Panc1 (cell line): ENCODE data around the gene GRID1. TPM values are rescaled to one million over a fixed set of nuclear protein-coding genes. Genes with fewer than 3 reads are reported as not detected.

ENCODE experiments used
- ATAC-seq: fragments of 200-7000 bp; cut with Tn5 transposase; 2 replicates; pipeline ENCODE4 v1.9.1; 2020; ENCODE audit warnings: mild to moderate bottlenecking, moderate library complexity
- BruUV-seq: library from RNA; stranded (reverse); fragments of 400-500 nt; replicated peaks from 2 replicates; lab custom pipeline; 2021; lab: Mats Ljungman, UMichigan
- CTCF ChIA-PET: fragments of 300-600 bp; sonication (Branson Sonifier 250); formaldehyde crosslinking; loops from one replicate; lab custom pipeline; 2022; ENCODE audit warnings: antibody characterized with exemption; lab: Charles Lee
- POLR2A ChIA-PET: fragments of 300-600 bp; sonication (Branson Sonifier 250); formaldehyde crosslinking; loops from one replicate; lab custom pipeline; 2022; ENCODE audit warnings: antibody characterized with exemption; lab: Charles Lee
- DNase-seq: peaks from one replicate; pipeline ENCODE4 v3.0.0-alpha.2; 2010; ENCODE audit warnings: low read depth, low spot score
- H3K27ac ChIP-seq: 2 replicates; pipeline ENCODE4 v1.5.1; 2011; ENCODE audit warnings: mild to moderate bottlenecking, low read length, inconsistent platforms
- H3K27me3 ChIP-seq: fragments of 200-500 bp; sonication (Bioruptor generic); 2 replicates; pipeline ENCODE4 v1.6.0; 2014; ENCODE audit warnings: low read length, inconsistent platforms; ENCODE audit not compliant: control insufficient read depth, insufficient read depth
- H3K36me3 ChIP-seq: fragments of 200-500 bp; sonication (Bioruptor generic); 2 replicates; pipeline ENCODE4 v1.5.1; 2014; ENCODE audit warnings: inconsistent platforms, mild to moderate bottlenecking, low read length, moderate library complexity; ENCODE audit not compliant: control insufficient read depth, insufficient read depth
- H3K4me1 ChIP-seq: 2 replicates; pipeline ENCODE4 v1.5.1; 2011; ENCODE audit warnings: inconsistent platforms, mild to moderate bottlenecking, low read length, moderate library complexity; ENCODE audit not compliant: control insufficient read depth, insufficient read depth
- H3K4me3 ChIP-seq, 2 experiments: 2 replicates each; pipeline ENCODE4 v1.5.1; 2011 to 2012; ENCODE audit warnings: low read depth in 2 of 2, low read length in 2 of 2, mild to moderate bottlenecking in 2 of 2, inconsistent platforms in 1 of 2, moderate library complexity in 1 of 2
- H3K9me3 ChIP-seq: fragments of 200-500 bp; sonication (Bioruptor generic); 2 replicates; pipeline ENCODE4 v1.5.1; 2014; ENCODE audit warnings: low read depth, mild to moderate bottlenecking, inconsistent platforms, low read length, moderate library complexity; ENCODE audit not compliant: control insufficient read depth, insufficient read depth
- CTCF ChIP-seq: fragments of 450-650 bp; IDR thresholded peaks from 2 replicates; pipeline ENCODE4 v1.5.1; 2017; ENCODE audit warnings: mild to moderate bottlenecking
- POLR2AphosphoS5 ChIP-seq: IDR thresholded peaks from 2 replicates; pipeline ENCODE4 v1.6.1; 2012; ENCODE audit warnings: mild to moderate bottlenecking, low read depth, low read length, moderate library complexity
- REST ChIP-seq, 2 experiments: IDR thresholded peaks; 2 replicates each; pipeline ENCODE4 v1.6.1; 2011 to 2012; ENCODE audit warnings: low read depth in 2 of 2, control low read depth in 1 of 2, low read length in 1 of 2, mild to moderate bottlenecking in 1 of 2, moderate library complexity in 1 of 2; ENCODE audit not compliant: insufficient read depth in 1 of 2
- SIN3A ChIP-seq: IDR thresholded peaks from 2 replicates; pipeline ENCODE4 v1.6.1; 2012; ENCODE audit warnings: low read depth, mild to moderate bottlenecking, low read length, moderate library complexity, borderline replicate concordance; ENCODE audit not compliant: insufficient read depth
- TCF7L2 ChIP-seq: IDR thresholded peaks from 2 replicates; pipeline ENCODE4 v1.6.1; 2011; ENCODE audit warnings: mild to moderate bottlenecking, low read depth, low read length, inconsistent platforms
- in situ Hi-C: cut with HindIII; loops from 2 replicates; pipeline ENCODE4 v1.10.0; 2016; ENCODE audit warnings: low sequenced_read_pairs, low pct_unique_long_range_greater_than_20kb
- intact Hi-C: fragments of 100-400 bp; cut with micrococcal nuclease; formaldehyde crosslinking; loops from one replicate; pipeline ENCODE4 v1.10.0; 2022; ENCODE audit not compliant: unreplicated experiment
- total RNA-seq: library from RNA; stranded (reverse); gene quantifications from one replicate; pipeline ENCODE4 v1.2.1, GENCODE V29; 2021; ENCODE audit not compliant: unreplicated experiment

GRID1 gene
- total RNA-seq, 1 experiment from 2014 or later: 2.3 TPM

DNA sequence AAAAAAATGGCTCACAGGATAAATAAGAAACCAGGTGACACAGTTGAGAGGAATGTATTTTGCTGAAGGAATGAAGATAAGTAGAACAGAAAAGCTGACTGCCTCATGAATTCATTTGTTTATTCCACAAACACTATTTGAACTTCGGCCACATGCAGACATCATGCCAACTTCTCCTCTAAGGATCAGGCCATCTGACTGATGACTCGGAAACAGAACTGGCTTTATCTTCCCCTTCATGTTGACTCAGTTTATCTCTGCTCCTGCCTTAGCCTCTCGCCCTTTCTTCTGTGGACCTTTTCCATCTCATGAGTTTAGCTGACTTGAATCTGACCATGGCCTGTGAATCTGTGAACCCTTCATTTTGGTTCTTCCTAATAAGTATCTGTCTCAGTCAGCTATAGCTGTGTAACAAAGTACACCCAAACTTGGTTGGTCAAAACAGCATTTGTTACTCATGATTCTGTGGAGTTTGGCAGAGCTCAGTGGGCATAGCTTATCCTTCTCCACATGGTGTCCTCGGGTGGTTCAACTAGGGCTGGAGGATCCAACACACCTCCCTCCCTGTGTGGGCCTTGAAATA, 44.0 kb upstream of the GRID1 start:
- ATAC-seq (peak; percentile 74), DNase-seq (no peak)
- intact Hi-C loops (no loop called here), in situ Hi-C loops (no loop called here)
- H3K4me1 ChIP-seq: no peaks in the 10 kb centered on the region
- H3K27me3 ChIP-seq: no peaks in the 10 kb centered on the region
- TF ChIP-seq SIN3A (no peak), REST (IDR thresholded peaks at IDR 0.05; ENCODE audit: insufficient read depth in 1 of 2, low read depth in 2 of 2, low read length in 1 of 2) (no peak), POLR2AphosphoS5 (no peak), TCF7L2 (no peak), CTCF (no peak)
- POLR2A ChIA-PET: interaction anchor here (0.6 kb wide), 2 partner anchors 77 to 678 kb away, joined by 3 read pairs; no protein-coding TSS in a partner anchor
- no TSS peak for BruUV-seq
- H3K9me3 ChIP-seq: no peaks in the 10 kb centered on the region
- H3K36me3 ChIP-seq: no peaks in the 10 kb centered on the region
- no peak overlapping the region for H3K4me3 ChIP-seq
- H3K27ac ChIP-seq: no peak overlapping the region
- CTCF ChIA-PET: interaction anchor here (0.5 kb wide), 1 partner anchor 289 kb away, joined by 17 read pairs; no protein-coding TSS in a partner anchor

DNA sequence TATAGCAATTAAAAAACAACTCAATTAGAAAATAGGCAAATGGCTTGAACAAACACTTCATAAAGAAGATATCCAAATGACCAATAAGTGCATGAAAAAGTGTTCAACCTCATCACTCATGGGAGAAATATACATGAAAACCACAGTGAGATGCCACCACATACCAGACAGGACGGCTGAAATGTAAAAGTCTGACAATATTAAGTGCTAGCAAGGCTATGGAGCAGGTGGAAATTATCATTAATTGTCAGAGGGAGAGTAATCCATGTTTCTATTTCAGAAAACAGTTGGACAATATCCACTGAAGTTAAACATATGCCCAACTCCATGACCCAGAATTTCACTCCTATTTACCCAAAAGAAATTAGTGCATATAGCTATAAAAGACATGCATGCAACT, 42.6 kb upstream of the GRID1 start:
- ChIA-PET POLR2A (no interaction called here), CTCF (no interaction called here)
- in situ Hi-C loops (no loop called here), intact Hi-C loops (no loop called here)
- ATAC-seq: no peak
- Histone ChIP-seq H3K4me3 (no peak overlapping the region), H3K9me3 (no peaks in the 10 kb centered on the region), H3K4me1 (no peaks in the 10 kb centered on the region), H3K27me3 (no peaks in the 10 kb centered on the region), H3K27ac (no peak overlapping the region), H3K36me3 (no peaks in the 10 kb centered on the region)
- no peak for DNase-seq
- BruUV-seq: no TSS peak
- TF ChIP-seq CTCF: no peak
- no peak for TF ChIP-seq REST (IDR thresholded peaks at IDR 0.05; ENCODE audit: insufficient read depth in 1 of 2, low read depth in 2 of 2, low read length in 1 of 2)
